A172 (cell line): Measurements from ENCODE around the gene FAM89A. TPM values are rescaled to one million over a fixed set of nuclear protein-coding genes. Genes with fewer than 3 reads are reported as not detected.
A peak's percentile ranks its signal among the peaks of the same experiment; 100 is the strongest.
"Not testable (repeated sequence)": the region's sequence is repeated elsewhere in the genome, so short reads cannot be mapped to it uniquely, and the experiment has no call there.

ENCODE experiments used
- DNase-seq: peaks from one replicate; pipeline ENCODE4 v3.0.0-alpha.2; 2015; ENCODE audit warnings: low spot score
- total RNA-seq: library from RNA; depleted of rRNA; stranded (reverse); fragments of >200 nt; shearing (Covaris generic); gene quantifications from 2 replicates; pipeline ENCODE4 v1.2.3, GENCODE V29; 2014

FAM89A gene
- total RNA-seq, 1 experiment from 2014 or later, result 17.0 TPM

GRCh38 chr1:231057410-231057809 is 17.4 kb upstream of the FAM89A start:
- no peak for DNase-seq

- DNase-seq, result no peak
Observed at GRCh38 chr1:231055271-231055670, 15.2 kb upstream of the FAM89A start.

- DNase-seq, result peak; percentile 66
Observed at GRCh38 chr1:231053493-231054162, 13.6 kb upstream of the FAM89A start.

GRCh38 chr1:231052777-231053176 is 12.7 kb upstream of the FAM89A start:
- DNase-seq, result no peak

GRCh38 chr1:231050932-231051331 is 10.9 kb upstream of the FAM89A start:
- not testable (repeated sequence) for DNase-seq

- no peak for DNase-seq
Observed at GRCh38 chr1:231050395-231050794, 10.3 kb upstream of the FAM89A start.

- DNase-seq, result no peak
Observed at GRCh38 chr1:231049121-231049979, 9.3 kb upstream of the FAM89A start.

- not testable (repeated sequence) for DNase-seq
Observed at GRCh38 chr1:231048419-231048818, 8.4 kb upstream of the FAM89A start.

- not testable (repeated sequence) for DNase-seq
Observed at GRCh38 chr1:231047529-231047928, 7.5 kb upstream of the FAM89A start.

GRCh38 chr1:231046730-231047395 is 6.8 kb upstream of the FAM89A start:
- no peak for DNase-seq

- not testable (repeated sequence) for DNase-seq
Observed at GRCh38 chr1:231045921-231046729, 6.1 kb upstream of the FAM89A start.

- no peak for DNase-seq
Observed at GRCh38 chr1:231045286-231045685, 5.2 kb upstream of the FAM89A start.

GRCh38 chr1:231044588-231044987 is 4.5 kb upstream of the FAM89A start:
- no peak for DNase-seq

- no peak for DNase-seq
Observed at GRCh38 chr1:231041719-231042261, 1.7 kb upstream of the FAM89A start.

GRCh38 chr1:231040800-231041718 is 1.0 kb upstream of the FAM89A start:
- no peak for DNase-seq

GRCh38 chr1:231039161-231040018 is 664 bp downstream of the FAM89A start:
- peak; percentile 18 for DNase-seq

GRCh38 chr1:231037585-231038517 is 2.2 kb downstream of the FAM89A start:
- peak; percentile 47 for DNase-seq

GRCh38 chr1:231036416-231036815 is 3.6 kb downstream of the FAM89A start:
- DNase-seq, result no peak
